ENCODE data around the gene CALM1. TPM values are rescaled to one million over a fixed set of nuclear protein-coding genes. Genes with fewer than 3 reads are reported as not detected.

The CALM1 gene
- total and polyA plus RNA-seq, 2 donors (not counting 3 experiments of a cell fraction or from before 2014, with no cell fraction given), result 476 to 731 TPM

DNA sequence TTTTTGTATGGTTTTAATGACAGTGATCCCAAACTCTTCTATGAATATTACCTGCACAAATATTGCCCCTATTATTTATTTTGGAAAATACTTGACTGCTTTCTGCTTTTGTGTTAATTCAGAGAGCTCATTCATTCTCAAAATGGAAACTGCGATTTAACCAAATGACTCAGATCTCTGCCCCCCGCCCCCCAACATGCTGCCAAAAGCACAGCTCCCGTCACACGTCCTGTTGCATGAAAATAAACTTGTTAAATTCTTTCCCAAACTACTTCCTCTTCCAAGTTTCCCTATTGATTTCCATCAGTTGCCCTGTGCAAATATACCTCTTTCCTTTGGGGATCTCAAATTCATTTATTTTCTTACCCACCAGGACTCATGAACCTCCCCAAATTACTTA is 47.1 kb upstream of the CALM1 start:
- H3K9me1 ChIP-seq (replicated peaks; ENCODE audit: control insufficient read depth, extremely low read depth, insufficient read depth, low read length), result no peaks in the 10 kb centered on the region
- ChIA-PET POLR2A (interaction anchor here (0.9 kb wide), 1 partner anchor 14 kb away, joined by 5 read pairs; no protein-coding TSS in a partner anchor), CTCF (interaction anchor here (0.6 to 1.3 kb wide), 4 partner anchors 9 to 16 kb away, joined by 3 read pairs; no protein-coding TSS in a partner anchor)
- intact Hi-C loops (cut with micrococcal nuclease), result no loop called here
- no peak overlapping the region for H3K4me2 ChIP-seq (ENCODE audit: insufficient read depth, low read length)
- no peak for DNase-seq (ENCODE audit: low read depth, low spot score)
- no peaks in the 10 kb centered on the region for H3K9me3 ChIP-seq (replicated peaks; ENCODE audit: control insufficient read depth, insufficient read depth, low read length)
- H3K36me3 ChIP-seq (ENCODE audit: control insufficient read depth in 2 of 2, extremely low read depth in 1 of 2, insufficient read depth in 2 of 2, low read length in 2 of 2), result no peaks in the 10 kb centered on the region
- no peaks in the 10 kb centered on the region for H3K79me2 ChIP-seq (ENCODE audit: control insufficient read depth, insufficient read depth, low read length)
- dilution Hi-C loops (cut with MboI; ENCODE audit: extremely low pct_ligation_motif_present, low sequenced_read_pairs), result no loop called here
- FAIRE-seq, result no peak
- peaks cover 3 to 5% of the 10 kb centered on the region in 2 experiments for H3K27me3 ChIP-seq (ENCODE audit: control insufficient read depth in 2 of 2, insufficient read depth in 2 of 2, low read length in 2 of 2)
- no peaks in the 10 kb centered on the region for H3K4me1 ChIP-seq (ENCODE audit: control insufficient read depth, extremely low read depth, insufficient read depth, low read length)
- H3K9ac ChIP-seq (replicated peaks; ENCODE audit: extremely low read depth, insufficient read depth, low read length), result no peak overlapping the region
- no TSS peak for BruUV-seq (replicated peaks)
- H2AFZ ChIP-seq (ENCODE audit: low read depth, low read length), result no peak overlapping the region
- H3K27ac ChIP-seq (ENCODE audit: insufficient read depth, low read depth, low read length), result no peak overlapping the region
- H4K20me1 ChIP-seq (replicated peaks; ENCODE audit: control insufficient read depth, extremely low read depth, insufficient read depth, low read length), result no peaks in the 10 kb centered on the region
- H3K4me3 ChIP-seq (replicated peaks in 1 of 3; ENCODE audit: insufficient read depth in 1 of 3, low read depth in 1 of 3, low read length in 3 of 3), result no peak overlapping the region
- TF ChIP-seq GATA2 (IDR thresholded peaks at IDR 0.05; ENCODE audit: insufficient read depth, insufficient read length, low read depth, low read length), result no peak
- no peak for TF ChIP-seq MYC (IDR thresholded peaks at IDR 0.05; ENCODE audit: low read depth, low read length)
- no peak for TF ChIP-seq JUN (IDR thresholded peaks at IDR 0.05; ENCODE audit: borderline replicate concordance, insufficient read depth, insufficient read length, low read depth)
- TF ChIP-seq, protein P1, sequence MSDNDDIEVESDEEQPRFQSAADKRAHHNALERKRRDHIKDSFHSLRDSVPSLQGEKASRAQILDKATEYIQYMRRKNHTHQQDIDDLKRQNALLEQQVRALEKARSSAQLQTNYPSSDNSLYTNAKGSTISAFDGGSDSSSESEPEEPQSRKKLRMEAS (IDR thresholded peaks at IDR 0.05; ENCODE audit: insufficient read depth, insufficient read length), result no peak
- TF ChIP-seq FOS (IDR thresholded peaks at IDR 0.05; ENCODE audit: borderline replicate concordance, insufficient read depth, low read length), result no peak
- TF ChIP-seq, protein P2, sequence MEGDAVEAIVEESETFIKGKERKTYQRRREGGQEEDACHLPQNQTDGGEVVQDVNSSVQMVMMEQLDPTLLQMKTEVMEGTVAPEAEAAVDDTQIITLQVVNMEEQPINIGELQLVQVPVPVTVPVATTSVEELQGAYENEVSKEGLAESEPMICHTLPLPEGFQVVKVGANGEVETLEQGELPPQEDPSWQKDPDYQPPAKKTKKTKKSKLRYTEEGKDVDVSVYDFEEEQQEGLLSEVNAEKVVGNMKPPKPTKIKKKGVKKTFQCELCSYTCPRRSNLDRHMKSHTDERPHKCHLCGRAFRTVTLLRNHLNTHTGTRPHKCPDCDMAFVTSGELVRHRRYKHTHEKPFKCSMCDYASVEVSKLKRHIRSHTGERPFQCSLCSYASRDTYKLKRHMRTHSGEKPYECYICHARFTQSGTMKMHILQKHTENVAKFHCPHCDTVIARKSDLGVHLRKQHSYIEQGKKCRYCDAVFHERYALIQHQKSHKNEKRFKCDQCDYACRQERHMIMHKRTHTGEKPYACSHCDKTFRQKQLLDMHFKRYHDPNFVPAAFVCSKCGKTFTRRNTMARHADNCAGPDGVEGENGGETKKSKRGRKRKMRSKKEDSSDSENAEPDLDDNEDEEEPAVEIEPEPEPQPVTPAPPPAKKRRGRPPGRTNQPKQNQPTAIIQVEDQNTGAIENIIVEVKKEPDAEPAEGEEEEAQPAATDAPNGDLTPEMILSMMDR (IDR thresholded peaks at IDR 0.05; ENCODE audit: extremely low read depth in 1 of 2, insufficient read depth in 1 of 2, low read depth in 1 of 2, low read length in 2 of 2), result no peak
- TF ChIP-seq POLR2A (IDR thresholded peaks at IDR 0.05; ENCODE audit: low read depth, low read length), result no peak
- no peak for TF ChIP-seq POLR2AphosphoS5 (IDR thresholded peaks at IDR 0.05; ENCODE audit: insufficient read depth, low read depth, low read length)
- no peak for TF ChIP-seq EZH2 (IDR thresholded peaks at IDR 0.05; ENCODE audit: borderline replicate concordance, low read depth, low read length, severe bottlenecking)
